Kidney (tissue), 14 donors: ENCODE results near the gene DPP6. TPM values are rescaled to one million over a fixed set of nuclear protein-coding genes. Genes with fewer than 3 reads are reported as not detected.
A peak's percentile ranks its signal among the peaks of the same experiment; 100 is the strongest.

Experiments used
- DNase-seq, 5 donors: peaks; one replicate each; pipeline ENCODE4 v3.0.0-alpha.2; 2013 to 2020
- FAIRE-seq: peaks from 2 replicates; lab custom pipeline; 2012; peaks lifted over from hg19 to GRCh38; lab: Jason Lieb, UNC
- H3K27ac ChIP-seq, 2 donors: one replicate each; pipeline ENCODE4 v1.7.0; 2013; ENCODE audit warnings: low read depth in 2 of 2, low read length in 2 of 2, inconsistent platforms in 1 of 2
- H3K27me3 ChIP-seq: one replicate; pipeline ENCODE4 v1.7.1; 2013; ENCODE audit warnings: low read length, inconsistent platforms; ENCODE audit not compliant: control insufficient read depth, insufficient read depth
- H3K36me3 ChIP-seq, 3 donors: one replicate each; pipeline versions ENCODE4 v1.7.0 to v1.7.1; 2013; ENCODE audit warnings: low read length in 3 of 3, control low read depth in 1 of 3, inconsistent platforms in 1 of 3; ENCODE audit not compliant: insufficient read depth in 3 of 3, control insufficient read depth in 2 of 3
- H3K4me1 ChIP-seq, 3 donors: one replicate each; pipeline versions ENCODE4 v1.7.0 to v1.7.1; 2013; ENCODE audit warnings: low read length in 3 of 3, inconsistent platforms in 1 of 3, low read depth in 1 of 3; ENCODE audit not compliant: control insufficient read depth in 2 of 3, insufficient read depth in 2 of 3
- H3K4me3 ChIP-seq, 3 donors: one replicate each; pipeline versions ENCODE4 v1.7.0 to v1.8.1; 2013; ENCODE audit warnings: low read length in 3 of 3, control low read depth in 1 of 3, inconsistent platforms in 1 of 3
- H3K9ac ChIP-seq, 3 donors: one replicate each; pipeline versions ENCODE4 v1.7.0 to v1.7.1; 2013; ENCODE audit warnings: low read length in 3 of 3, control low read depth in 1 of 3, inconsistent platforms in 1 of 3
- H3K9me3 ChIP-seq, 3 donors: one replicate each; pipeline versions ENCODE4 v1.7.0 to v1.7.1; 2013; ENCODE audit warnings: low read length in 3 of 3, control low read depth in 1 of 3, inconsistent platforms in 1 of 3; ENCODE audit not compliant: control insufficient read depth in 2 of 3, insufficient read depth in 1 of 3
- intact Hi-C: fragments of 100-400 bp; cut with DNase I; formaldehyde crosslinking; loops from one replicate; pipeline ENCODE4 v1.11.1; 2022
- polyA plus RNA-seq: library from polyadenylated mRNA; stranded (reverse); fragments of 350-450 nt; fragmentation: Illumina TruSeq; extraction: RNeasy Lipid Tissue Mini Kit (QIAGEN cat#74804); gene quantifications from one replicate; pipeline ENCODE4 v1.2.3, GENCODE V29; 2014; ENCODE audit warnings: low read depth, low replicate concordance; ENCODE audit not compliant: insufficient read depth
- total RNA-seq: library from RNA; stranded (reverse); fragmentation: NEBNext Ultra II Directional; extraction: Animal tissue kit (Norgen Biotek cat#: 25700); gene quantifications from one replicate; pipeline ENCODE4 v1.2.1, GENCODE V29; 2021
- TF ChIP-seq, protein P1 (sequence below): IDR thresholded peaks from 3 replicates; pipeline ENCODE4 v1.5.1; 2012; ENCODE audit warnings: mild to moderate bottlenecking, moderate library complexity, borderline replicate concordance; ENCODE audit not compliant: insufficient read depth; ENCODE audit errors: extremely low read depth
- donor health status: control.
- donor health status: control.
- donor health status: control.
- donor health status: control.
- donor health status: control.
- donor health status: DM: yes; HTN: yes; CAD: no.
- donor health status: Normal renal cell carcinoma (clear cell type).

DPP6 gene
- total and polyA plus RNA-seq, 2 donors from 2014 or later, result 1.8 to 6.9 TPM

DNA sequence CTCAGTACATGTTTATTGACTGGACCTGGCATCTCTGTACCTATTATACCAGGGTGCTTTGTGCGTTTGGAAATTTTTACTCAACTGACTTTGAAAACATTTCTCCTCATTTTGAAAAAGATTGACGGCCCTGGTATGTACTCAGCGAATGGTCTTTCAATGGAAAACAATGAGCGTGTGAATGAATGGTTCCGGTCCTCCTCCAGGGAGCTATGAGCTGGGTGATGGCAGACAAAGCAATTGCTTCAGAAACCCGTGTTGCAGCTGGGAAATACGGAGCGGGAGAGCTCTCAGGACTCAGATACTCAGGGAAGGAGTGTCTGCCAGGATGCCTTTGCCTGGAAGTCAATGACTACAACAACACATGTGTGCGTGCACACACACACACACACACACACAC lies 824.8 kb downstream of the DPP6 start:
- Histone ChIP-seq H3K27ac (no peak overlapping the region), H3K4me3 (no peak overlapping the region), H3K27me3 (no peaks in the 10 kb centered on the region), H3K36me3 (peaks cover 0 to 3% (median 0%) of the 10 kb centered on the region in 3 donors), H3K9me3 (no peaks in the 10 kb centered on the region), H3K9ac (no peak overlapping the region), H3K4me1 (peaks cover 0 to 4% (median 4%) of the 10 kb centered on the region in 3 donors)
- no peak for DNase-seq
- intact Hi-C loops, result no loop called here
- TF ChIP-seq, protein P1, sequence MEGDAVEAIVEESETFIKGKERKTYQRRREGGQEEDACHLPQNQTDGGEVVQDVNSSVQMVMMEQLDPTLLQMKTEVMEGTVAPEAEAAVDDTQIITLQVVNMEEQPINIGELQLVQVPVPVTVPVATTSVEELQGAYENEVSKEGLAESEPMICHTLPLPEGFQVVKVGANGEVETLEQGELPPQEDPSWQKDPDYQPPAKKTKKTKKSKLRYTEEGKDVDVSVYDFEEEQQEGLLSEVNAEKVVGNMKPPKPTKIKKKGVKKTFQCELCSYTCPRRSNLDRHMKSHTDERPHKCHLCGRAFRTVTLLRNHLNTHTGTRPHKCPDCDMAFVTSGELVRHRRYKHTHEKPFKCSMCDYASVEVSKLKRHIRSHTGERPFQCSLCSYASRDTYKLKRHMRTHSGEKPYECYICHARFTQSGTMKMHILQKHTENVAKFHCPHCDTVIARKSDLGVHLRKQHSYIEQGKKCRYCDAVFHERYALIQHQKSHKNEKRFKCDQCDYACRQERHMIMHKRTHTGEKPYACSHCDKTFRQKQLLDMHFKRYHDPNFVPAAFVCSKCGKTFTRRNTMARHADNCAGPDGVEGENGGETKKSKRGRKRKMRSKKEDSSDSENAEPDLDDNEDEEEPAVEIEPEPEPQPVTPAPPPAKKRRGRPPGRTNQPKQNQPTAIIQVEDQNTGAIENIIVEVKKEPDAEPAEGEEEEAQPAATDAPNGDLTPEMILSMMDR, result no peak
- no peak for FAIRE-seq

DNA sequence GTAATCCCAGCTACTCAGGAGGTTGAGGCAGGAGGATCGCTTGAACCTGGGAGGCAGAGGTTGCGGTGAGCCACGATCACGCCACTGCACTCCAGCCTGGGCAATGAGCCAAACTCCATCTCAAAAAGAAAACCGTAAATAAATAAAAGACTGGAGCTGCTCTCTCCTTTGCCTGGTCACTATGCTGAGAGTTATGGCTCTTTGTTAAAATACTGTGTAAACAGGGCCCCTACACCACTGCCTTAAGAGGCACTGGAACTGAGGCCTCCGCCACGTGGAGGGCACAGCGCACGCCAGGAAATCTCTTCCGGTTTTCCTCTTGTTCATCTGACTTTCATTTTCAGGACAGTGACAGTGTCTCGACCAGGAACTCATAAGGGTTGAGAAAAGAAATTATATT lies 827.4 kb downstream of the DPP6 start:
- FAIRE-seq (no peak), DNase-seq (peak in 2 of 5 donors; percentile 43 to 45)
- no peaks in the 10 kb centered on the region for H3K27me3 ChIP-seq

DNA sequence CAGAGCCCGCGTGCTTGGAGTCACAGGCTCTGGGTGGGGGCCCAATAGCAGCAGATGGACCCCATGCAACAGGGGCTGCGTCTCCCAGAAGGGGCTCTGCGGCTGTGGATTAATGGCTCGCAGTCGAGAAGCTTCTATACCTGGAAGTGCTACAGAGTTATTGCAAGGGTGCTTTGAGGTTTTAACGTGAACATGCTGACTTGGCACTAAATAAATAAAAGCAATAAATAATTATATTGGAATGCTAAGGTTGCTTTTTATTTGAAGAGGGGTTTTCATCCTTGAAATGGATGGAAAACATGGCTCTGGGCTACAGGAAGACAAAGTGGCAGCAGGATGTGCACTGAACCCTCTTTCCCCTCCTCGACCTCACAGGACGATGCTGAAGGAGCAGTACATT lies 828.3 kb downstream of the DPP6 start:
- no peak overlapping the region for H3K9ac ChIP-seq
- peaks cover 0 to 14% (median 3%) of the 10 kb centered on the region in 3 donors for H3K9me3 ChIP-seq
- no peak overlapping the region for H3K27ac ChIP-seq
- H3K27me3 ChIP-seq, result no peaks in the 10 kb centered on the region
- intact Hi-C loops, result no loop called here
- peaks cover 0 to 3% (median 0%) of the 10 kb centered on the region in 3 donors for H3K4me1 ChIP-seq
- H3K36me3 ChIP-seq, result peaks cover 0 to 17% (median 0%) of the 10 kb centered on the region in 3 donors
- DNase-seq (no peak), FAIRE-seq (no peak)
- no peak overlapping the region for H3K4me3 ChIP-seq
- TF ChIP-seq, protein P1, result no peak

More for the DNA sequence above, 827.4 kb downstream of the DPP6 start:
- no peak overlapping the region for H3K4me3 ChIP-seq
- H3K4me1 ChIP-seq, result peaks cover 0 to 3% (median 0%) of the 10 kb centered on the region in 3 donors
- peaks cover 0 to 14% (median 3%) of the 10 kb centered on the region in 3 donors for H3K9me3 ChIP-seq
- no peak overlapping the region for H3K9ac ChIP-seq
- H3K27ac ChIP-seq, result no peak overlapping the region
- H3K36me3 ChIP-seq, result peaks cover 0 to 17% (median 0%) of the 10 kb centered on the region in 3 donors
- TF ChIP-seq, protein P1, result no peak
- intact Hi-C loops, result no loop called here

DNA sequence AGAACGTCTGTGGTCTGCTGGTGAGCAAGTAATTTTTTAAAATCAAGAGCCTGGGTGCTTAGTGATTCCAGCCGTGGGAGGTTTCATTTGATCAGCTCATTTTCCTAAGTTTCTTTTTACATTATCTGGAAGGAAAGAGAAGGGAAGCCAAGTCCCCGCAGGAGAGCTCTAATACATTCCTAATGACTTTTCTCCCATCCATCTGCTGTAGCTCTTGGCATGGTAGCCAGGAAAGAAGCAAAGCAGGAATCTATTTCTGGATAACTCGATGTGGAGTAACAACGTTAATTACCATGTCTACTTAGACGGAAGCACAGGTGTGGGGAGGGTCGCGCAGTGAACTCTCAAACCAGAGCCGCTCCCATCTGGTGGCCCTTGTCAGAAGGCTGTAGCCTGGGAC lies 828.8 kb downstream of the DPP6 start:
- TF ChIP-seq, protein P1, result no peak
- DNase-seq (no peak), FAIRE-seq (no peak)
- H3K9ac ChIP-seq, result no peak overlapping the region
- peaks cover 0 to 14% (median 3%) of the 10 kb centered on the region in 3 donors for H3K9me3 ChIP-seq
- H3K4me3 ChIP-seq, result no peak overlapping the region
- H3K27me3 ChIP-seq, result no peaks in the 10 kb centered on the region
- intact Hi-C loops, result no loop called here
- H3K4me1 ChIP-seq, result peaks cover 0 to 3% (median 0%) of the 10 kb centered on the region in 3 donors
- no peak overlapping the region for H3K27ac ChIP-seq
- peaks cover 0 to 17% (median 0%) of the 10 kb centered on the region in 3 donors for H3K36me3 ChIP-seq
